CD4-positive, alpha-beta T cell treated with Interleukin-4 for 4 hours (primary cell): Measurements from ENCODE around the gene NCBP3.

Source experiments
- DNase-seq: peaks from one replicate; pipeline ENCODE4 v3.0.0-alpha.2; 2020

The NCBP3 gene

DNA sequence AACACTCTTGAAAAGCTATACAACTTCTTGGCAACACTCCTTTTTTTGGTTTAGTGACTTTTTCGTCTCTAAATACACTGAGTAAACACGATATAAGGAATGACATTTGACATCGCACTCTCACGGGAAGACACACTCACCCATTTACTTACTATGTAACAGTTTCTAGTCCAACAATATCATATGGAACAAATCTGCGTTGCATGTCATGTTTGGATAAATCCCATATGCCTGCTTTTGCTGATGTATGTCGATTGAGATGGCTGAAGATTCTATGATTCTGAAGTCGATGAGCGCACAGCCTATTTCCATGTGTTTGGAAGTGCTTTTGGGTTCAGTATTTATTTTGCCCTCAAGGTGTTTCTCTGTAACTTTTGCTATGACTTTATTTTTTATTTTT lies 63.3 kb downstream of the NCBP3 start:
- no peak for DNase-seq

DNA sequence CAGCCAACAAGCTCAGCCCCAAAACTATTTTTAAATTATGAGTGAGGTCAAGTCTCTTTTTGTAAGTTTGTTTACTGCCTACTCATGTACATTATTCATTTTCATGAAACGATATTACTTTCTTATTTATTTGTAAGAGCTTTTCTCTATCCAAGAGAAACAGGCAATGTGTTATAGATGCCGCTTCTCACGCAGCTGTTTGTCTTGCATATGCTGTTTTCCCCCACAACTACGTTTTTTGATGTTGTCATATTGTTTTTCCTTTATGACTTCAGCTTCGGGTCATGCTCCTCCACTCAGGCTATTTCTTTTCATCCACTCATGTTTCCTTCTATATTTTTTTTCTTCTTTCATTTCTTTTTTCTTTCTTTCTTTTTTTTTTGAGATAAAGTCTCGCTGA lies 65.1 kb downstream of the NCBP3 start:
- DNase-seq: no peak

DNA sequence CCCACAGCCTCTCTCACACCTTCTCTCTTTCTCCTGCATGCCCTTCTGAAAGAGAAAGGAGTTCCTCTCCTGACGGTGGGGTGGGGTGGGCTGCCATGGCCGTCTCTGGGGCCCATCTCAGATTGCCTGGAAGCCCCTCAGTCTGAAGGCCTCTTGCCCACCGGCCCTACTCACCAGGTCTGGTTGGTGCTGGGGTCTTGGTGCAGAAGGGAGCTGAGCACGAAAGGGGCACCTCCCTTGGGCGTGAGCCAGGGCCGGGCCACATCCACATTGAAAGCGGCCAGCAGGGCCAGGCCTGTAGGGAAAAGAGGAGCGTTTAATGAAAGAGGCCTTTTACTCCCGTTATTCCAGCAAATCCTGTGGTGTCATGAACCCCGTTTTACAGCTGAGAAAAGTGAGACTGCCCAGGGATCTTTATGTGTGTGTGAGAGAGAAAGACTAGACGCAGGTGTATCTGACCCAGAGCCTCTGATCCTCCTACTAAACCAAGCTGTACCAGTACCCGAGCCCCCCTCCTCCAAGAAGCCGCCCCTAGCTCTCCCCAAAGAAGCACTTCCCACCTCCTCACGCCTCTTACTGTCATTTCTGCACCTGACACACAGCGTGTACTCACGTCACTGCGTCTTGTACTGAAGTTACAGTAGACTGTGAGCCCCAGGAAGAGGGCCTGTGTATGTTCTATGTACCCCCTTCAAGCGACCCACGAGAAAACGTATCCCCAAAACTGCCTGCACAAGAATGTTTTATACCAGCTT lies 68.5 kb downstream of the NCBP3 start:
- DNase-seq: no peak

DNA sequence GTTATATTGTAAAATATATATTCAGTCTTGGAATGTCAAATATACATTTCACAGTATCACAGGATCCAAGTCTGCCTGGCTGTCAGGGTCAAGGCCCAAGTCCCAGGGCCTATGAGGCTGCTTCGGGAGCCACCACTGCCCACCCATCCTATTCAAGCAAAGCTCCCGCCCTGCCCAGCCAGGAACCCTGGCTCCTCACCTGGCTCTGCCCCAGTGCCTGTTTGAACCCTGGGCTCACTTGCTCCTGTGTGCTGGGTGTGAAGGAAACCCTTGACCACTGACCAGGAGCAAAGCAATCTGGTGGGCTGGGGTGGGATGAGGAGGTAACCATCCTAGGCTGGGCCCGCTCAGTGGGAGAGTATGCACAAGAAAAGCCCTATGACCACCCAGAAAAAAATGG lies 72.1 kb downstream of the NCBP3 start:
- no peak for DNase-seq

DNA sequence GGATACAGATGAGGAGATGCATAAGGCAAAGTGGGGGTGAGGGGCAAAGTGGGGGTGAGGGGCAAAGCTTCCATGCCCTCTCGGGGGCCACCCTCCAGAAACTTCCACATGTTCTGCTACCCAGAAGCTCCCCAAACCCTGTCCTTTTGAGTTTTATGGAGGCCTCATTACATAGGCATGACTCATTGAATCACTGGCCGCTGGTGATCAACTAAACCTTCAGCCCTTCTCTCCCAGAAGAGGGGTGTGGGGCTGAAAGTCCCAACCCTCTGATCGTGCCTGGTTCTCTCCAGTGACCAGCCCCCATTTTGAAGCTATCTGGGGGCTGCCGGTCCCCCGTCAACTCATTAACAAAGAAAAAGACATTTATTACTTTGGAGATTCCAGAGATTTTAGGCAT lies 72.5 kb downstream of the NCBP3 start:
- DNase-seq: no peak

DNA sequence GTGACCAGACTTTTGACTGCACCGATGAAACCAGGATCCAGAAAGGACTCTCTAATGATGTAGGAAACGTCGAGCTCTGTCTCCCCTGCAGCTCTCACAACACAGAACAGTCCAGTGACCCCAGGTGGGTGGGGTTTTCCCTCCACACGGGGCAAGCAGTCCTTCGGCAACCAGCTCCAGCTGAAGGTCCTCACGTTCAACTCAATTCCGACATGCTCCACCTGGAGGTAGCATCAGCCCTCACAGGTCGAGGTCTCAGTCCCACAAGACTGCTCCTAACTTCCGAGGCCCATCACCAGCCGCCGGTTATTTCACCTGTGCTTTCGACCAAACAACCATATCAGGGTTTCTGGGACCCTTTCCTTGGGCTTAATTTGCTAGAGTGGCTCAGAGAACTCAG lies 73.3 kb downstream of the NCBP3 start:
- DNase-seq: no peak

DNA sequence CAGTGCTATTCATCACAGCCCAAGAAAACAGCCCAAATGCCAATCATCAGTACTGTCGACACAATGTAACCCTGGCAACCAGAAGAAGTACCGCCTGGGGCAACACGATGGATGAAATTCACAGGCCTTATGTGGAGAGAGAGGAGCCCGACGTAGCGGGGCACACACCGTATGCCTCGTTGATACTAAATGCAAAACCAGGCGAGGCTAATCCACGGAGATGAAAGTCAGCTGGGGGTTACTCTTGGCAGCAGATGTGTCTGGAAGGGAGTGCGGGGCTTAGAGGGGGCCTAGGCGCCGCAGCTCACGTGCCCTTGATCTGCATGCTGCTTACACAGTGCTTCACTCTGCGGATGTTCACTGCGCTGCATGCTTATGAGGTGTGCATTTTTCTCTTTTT lies 74.9 kb downstream of the NCBP3 start:
- no peak for DNase-seq

DNA sequence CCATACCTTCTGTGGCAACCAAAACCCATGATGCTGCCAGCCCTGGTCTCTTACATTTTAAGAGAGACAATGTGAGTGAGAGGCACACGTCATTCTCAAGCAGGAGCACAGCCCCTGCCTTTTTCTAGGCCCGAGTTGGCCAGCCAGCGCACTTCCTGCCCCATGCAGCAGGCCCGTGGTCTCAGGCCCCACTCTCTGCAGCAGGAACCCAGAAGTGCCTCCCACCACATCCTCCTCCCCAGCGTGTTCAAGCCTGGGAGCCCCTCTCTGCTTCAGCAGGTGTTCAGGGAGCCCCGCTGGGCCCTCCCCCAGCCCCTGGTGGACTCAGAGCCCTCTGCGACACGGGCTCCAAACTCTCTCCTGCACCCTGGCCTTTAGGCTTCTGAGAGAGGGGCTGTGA lies 75.6 kb downstream of the NCBP3 start:
- peak; percentile 39 for DNase-seq

DNA sequence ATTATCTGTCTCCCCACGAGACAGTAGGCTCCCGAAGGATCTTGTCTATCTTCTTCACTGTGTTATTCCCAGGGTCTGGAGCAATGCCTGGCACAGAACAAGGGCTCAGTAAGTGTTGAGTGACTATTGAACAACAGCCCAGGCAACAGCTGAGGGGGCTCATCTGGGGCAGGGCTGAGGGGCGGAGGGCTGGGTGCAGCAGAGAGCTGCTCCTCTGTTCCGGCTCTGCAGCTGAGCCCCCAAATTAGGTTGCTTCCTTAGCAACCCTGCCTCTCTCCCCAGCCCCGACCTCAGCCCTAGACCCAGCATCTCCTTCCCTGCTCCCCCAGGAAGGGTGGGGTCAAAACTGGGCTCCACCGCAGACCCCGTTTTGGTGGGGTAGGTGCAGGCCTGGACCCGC lies 77.3 kb downstream of the NCBP3 start:
- DNase-seq: no peak

DNA sequence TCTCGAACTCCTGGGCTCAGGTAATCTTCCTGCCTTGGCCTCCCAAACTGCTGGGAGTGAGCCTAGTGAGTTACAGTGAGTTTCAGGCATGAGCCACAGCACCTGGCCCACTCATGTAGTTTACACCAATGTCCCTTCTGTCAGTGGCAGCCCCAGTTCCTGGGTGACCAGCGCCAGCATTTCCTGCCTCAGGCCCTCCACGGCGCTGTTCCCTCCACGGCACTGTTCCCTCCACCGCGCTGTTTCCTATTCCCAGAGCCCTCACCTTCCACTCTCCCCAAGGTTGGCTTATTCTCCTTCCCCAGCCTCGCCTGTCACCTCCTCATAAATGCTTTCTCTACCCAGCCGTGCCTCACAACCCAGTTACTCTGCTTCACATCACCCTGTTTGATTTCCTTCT lies 77.7 kb downstream of the NCBP3 start:
- DNase-seq: no peak

DNA sequence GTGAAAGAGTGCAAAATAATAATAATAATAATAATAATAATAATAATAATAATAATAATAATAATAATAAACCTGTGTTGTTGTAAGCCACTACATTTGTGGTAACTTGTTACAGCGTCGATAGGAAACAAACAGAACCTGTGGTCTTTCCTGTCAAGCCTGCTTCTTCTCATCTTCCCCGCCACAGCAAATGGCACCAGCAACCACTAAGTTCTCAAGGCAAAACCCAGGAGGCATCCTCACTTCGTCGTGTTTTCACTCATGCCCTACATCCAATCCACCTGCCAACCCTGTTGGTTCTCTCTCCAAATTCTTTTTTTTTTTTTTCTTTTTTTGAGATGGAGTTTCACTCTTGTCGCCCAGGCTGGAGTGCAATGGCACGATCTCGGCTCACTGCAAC lies 79.3 kb downstream of the NCBP3 start:
- DNase-seq: no peak

DNA sequence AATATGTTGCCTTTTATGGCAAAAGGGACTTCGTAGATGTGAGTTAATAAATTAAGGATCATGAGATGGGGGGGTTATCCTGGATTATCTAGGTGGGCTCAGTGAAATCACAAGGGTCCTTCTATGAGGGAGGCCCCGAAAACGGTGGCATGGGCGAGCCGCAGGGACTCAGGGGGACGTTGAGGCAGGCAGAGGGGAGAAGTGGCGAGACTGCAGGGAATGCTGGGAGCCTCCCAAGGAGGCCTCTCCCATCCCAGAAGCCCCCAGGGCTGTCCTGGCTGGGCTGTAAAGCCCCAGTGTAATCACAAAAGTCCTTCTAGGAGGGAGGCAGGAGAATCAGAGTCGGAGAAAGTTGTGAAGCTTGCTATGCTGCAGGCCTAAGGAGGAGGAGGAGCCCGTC lies 80.1 kb downstream of the NCBP3 start:
- DNase-seq: no peak

DNA sequence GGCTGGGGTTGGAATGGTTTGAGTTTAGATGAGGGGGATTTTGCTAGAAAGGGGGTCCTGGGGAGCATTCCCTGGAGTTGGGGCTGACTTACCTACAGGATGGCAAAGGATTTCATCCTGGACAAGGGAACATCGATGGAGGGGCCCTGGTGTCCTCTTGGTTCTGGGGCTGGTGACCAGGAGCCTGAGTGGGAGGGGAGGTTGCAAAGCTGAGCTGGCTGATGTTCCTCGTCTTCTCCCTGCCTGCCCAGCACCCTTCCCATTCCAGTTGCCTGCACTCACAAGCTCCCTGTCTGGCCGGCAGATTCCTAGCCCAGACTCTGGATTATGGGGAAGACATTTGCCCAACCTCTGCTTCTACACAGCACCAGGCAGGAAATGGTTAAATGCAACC lies 82.3 kb downstream of the NCBP3 start:
- no peak for DNase-seq

DNA sequence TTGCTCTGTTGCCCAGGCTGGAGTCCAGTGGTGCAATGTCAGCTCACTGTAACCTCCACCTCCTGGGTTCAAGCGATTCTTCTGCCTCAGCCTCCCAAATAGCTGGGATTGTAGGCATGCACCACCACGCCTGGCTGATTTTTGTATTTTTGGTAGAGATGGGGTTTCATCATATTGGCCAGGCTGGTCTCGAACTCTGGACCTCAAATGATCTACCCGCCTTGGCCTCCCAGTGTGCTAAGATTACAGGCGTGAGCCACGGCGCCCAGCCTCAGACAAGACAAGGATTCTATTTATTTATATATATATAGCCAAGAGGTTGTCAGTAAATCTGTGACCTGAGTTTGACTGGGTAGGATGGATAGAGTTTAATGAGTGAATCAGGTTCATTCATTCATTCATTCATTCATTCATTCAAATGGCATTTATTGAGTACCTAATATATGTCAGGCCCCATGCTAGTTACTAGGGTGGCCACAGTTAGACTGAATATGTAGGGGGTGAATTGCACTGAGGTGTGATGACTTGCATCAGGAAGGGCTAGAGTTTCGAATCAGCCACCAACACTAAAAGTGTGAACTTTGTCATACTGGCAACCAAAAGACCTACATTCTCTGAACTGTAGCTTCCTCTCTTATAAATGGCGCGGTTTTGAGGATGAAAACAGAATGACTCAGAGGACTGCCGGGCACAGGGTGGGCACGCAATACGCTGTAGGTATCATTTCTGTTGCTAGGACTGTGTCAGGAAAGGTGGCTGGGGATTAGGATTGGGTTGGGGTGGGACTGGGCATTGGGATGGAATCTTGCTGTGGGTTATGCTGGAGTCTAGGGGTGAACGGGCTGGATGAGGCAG lies 82.9 kb downstream of the NCBP3 start:
- DNase-seq: peak; percentile 86

DNA sequence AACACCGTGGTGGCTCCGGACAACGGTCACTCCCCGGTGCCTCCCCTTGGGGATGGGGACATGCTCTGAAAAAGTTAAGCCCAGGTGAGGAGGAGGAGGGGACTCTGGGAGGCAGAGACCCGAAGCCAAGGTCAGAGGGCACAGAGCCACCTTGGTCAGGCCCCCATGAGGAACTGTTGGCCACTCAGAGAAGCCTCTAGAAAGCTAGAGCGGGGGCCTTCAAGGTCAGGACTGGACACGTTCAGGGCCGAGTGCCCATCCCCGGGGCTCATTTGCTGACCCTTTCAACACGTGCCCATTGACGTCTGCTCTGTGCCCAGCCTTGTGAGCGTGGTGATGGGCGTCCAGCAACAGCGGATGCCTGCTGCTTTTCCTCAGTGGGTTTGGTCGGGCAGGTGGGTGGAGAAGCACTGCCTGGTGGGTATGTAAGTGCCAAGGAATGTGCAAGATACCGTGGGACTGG lies 84.1 kb downstream of the NCBP3 start:
- no peak for DNase-seq

DNA sequence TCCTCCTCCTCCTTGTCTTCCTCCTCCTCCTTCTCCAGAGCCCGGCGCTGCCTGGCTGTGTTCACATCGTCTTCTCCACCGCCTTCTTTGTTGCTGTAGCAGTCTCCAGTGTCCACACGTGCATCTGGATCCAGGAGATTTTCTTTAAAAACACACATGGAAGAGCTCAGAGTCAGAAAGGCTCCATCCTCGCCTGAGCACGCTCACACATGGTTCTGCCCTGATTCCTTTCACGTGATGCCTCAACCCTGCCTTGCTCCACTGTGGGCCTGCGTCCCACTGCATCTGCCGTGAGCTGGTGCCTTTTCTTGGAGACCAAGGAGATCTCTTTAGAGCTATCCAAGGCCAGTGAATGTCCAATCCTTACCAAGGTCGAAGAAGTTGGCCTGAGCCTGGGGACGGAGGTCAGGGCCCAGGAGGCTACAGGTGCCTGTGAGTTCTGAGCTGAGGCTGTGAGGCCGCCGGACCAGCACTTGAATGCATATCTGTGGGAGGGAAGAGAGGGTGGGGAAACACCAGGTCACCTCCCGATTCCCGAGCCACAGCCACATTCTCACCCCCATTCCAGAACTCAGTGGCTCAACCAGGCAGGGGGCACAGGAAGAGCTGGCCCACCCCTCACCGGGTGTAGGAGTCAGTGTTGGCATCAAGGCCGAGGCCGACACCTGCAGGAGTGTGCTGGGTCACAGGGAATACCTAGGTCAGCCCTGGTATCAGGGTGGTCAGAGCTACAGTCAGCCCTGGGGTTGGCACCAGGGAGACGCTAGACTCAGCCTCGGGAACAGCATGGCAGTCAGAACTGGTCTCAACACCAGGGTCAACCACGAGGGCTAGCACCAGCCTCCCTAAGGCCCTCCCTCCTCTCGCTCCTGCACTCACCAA lies 84.8 kb downstream of the NCBP3 start:
- DNase-seq: no peak

DNA sequence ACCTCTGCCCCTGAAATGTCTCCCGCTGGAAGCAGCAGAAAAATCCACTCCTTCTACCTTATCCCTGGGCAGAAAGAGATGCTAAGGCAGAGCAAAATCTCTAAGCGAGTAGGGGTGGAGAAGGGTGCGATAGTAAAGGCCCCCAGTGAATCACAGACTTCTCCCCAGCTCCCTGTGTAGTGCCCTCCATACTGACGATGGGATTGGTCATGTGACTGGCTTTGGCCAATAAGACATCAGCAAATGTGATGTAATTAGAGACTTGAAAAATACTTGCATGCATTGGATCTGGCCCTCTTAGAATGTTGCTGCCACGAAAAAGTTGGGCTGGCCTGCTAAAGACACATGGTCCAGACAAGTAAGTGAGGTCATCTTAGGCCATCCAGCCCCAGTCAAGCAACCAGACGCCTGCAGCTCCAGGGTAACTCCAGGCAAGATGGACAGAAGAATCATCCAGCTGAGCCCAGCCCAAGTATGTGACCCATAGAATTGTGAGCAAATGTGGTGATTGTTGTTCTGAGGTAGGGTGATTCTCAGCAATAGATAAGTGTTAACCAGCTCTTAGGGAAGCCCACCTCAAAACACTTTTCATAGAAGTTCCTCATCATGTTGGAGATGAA lies 86.3 kb downstream of the NCBP3 start:
- DNase-seq: no peak

DNA sequence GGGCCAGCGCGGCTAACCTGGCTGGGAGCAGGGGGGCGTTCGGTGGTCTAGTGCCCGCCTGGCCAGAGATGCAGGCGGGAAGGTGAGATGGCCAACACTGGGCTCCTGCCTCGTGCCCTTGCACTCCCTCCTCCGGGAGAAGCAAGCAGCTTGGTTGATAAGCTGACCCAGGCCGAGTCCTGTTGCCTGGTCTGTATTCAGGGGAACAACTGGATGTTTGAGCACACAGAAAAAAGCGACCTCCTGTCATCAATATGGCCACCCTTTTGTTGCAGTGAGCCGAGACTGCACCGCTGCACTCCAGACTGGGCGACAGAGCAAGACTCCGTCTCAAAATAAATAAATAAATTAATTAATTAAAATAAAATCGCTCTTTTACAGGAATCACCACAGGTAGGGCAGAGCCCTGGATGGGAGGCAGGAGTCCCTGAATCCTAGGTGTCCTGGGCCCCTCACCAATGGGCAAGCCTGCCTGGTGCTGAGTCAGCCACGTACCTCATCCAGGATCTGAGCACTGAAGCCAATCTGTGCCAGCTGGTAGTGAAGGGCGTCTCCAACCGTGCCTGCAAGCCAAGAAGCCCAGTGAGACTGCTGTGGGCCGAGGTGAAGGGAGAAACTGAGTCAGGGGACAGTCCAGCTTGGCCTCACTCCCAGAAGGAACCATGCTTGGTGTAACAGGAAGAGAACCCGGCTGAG lies 90.6 kb downstream of the NCBP3 start:
- no peak for DNase-seq

DNA sequence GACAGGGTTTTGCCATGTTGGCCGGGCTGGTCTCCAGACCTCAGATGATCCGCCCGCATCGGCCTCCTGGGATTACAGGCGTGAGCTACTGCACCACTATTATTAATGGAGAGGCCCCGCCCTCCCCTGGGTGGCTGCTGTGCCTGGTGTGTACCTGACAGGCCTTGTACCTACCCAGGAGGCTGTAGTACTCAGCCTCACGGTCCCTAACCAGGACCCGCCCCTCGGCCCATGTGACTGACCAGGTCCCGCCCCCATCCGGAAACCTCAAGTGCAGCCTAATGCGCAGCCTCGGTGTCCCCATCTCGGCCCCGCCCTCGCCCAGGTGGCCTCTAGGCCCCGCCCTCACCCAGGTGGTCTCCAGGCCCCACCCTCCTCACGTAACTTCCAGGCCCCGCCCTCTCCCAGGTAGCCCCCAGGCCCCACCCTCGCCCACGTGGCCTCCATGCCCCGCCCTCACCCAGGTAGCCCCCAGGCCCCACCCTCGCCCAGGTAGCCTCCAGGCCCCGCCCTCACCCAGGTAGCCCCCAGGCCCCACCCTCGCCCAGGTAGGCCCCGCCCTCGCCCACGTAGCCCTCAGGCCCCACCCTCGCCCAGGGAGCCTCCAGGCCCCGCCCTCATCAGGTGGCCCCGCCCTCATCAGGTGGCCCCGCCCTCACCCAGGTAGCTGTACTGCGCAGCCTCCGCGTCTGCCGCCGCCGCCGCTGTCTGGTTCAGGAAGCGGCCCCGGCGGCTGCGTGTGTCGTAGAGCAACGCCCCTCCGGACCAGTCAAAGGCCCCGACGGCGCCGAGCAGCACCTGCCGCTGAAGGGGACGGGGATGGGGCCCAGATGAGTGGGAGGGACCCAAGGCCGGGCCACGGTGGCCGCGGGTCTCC lies 91.3 kb downstream of the NCBP3 start:
- DNase-seq: peak; percentile 68

DNA sequence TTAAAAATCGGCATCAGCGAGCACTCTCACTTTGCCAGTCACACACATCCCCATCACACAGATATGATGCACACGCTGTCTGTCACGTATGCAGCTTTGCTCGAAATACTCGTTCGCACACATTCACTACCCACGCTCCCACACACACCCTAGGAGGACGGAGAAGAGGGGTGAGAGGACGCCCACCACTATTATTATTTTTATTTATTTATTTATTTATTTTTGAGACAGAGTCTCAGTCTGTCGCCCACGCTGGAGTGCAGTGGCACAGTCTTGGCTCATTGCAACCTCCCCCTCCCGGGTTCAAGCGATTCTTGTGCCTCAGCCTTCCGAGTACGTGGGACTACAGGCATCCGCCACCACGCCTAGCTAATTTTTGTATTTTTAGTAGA lies 92.0 kb downstream of the NCBP3 start:
- DNase-seq: no peak

DNA sequence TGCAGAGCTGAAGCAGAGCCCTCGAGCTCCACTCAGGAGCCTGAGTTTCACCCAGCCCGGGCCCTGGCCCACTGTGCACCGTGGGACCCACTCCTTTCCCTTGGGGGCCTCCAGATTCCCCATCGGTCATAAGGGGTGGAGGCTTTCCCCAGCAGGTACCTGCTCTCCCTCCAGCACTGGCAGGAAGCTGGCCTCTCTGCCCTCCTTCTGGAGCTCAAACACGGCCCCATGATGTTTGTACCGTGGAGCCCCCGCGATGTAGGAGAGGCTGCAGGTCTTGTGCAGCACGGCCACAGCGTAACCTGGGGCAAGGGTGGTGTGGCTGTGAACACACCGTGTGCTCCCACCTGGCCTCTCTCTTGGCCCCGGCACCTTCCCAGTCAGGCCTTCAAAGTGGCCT lies 92.4 kb downstream of the NCBP3 start:
- DNase-seq: no peak
